Colonic mucosa (tissue), 4 donors: Measurements from ENCODE around the gene MAML2. TPM values are rescaled to one million over a fixed set of nuclear protein-coding genes. Genes with fewer than 3 reads are reported as not detected.

Source experiments
- DNase-seq: peaks from one replicate; pipeline ENCODE4 v3.0.0-alpha.2; 2020
- H3K27ac ChIP-seq: fragments of 200-600 bp; one replicate; pipeline ENCODE4 v1.8.0; 2021
- H3K27me3 ChIP-seq: fragments of 200-600 bp; one replicate; pipeline ENCODE4 v1.8.0; 2021
- H3K36me3 ChIP-seq: fragments of 200-600 bp; one replicate; pipeline ENCODE4 v1.8.0; 2021
- H3K4me1 ChIP-seq: fragments of 200-600 bp; one replicate; pipeline ENCODE4 v1.8.0; 2021; ENCODE audit warnings: mild to moderate bottlenecking
- H3K4me3 ChIP-seq: fragments of 200-600 bp; one replicate; pipeline ENCODE4 v1.8.0; 2021
- H3K9ac ChIP-seq, 2 donors: one replicate each; pipeline ENCODE4 v1.7.0; 2013; ENCODE audit warnings: control low read depth in 2 of 2, low read depth in 2 of 2, low read length in 2 of 2
- H3K9me3 ChIP-seq: fragments of 200-600 bp; one replicate; pipeline ENCODE4 v1.8.0; 2021
- intact Hi-C: fragments of 100-400 bp; cut with DNase I; formaldehyde crosslinking; loops from one replicate; pipeline ENCODE4 v1.14.1; 2022
- total RNA-seq, 2 donors: library from RNA; stranded (reverse); fragmentation: NEBNext Ultra II Directional in 1 of 2; extraction: Animal tissue kit (Norgen Biotek cat#: 25700) in 1 of 2; gene quantifications; one replicate each; pipeline ENCODE4 v1.2.1, GENCODE V29; 2021
- TF ChIP-seq, protein P1 (sequence below): fragments of 200-600 bp; IDR thresholded peaks from one replicate; pipeline ENCODE4 v1.8.0; 2022; ENCODE audit warnings: antibody characterized with exemption, mild to moderate bottlenecking
- donor health status: healthy.
- donor health status: DM: no; HTN: no; CAD: no.
- donor health status: DM: no; HTN: no; CAD: no.

MAML2 gene
- total RNA-seq, 2 donors from 2014 or later: 10.4 to 11.0 TPM

DNA sequence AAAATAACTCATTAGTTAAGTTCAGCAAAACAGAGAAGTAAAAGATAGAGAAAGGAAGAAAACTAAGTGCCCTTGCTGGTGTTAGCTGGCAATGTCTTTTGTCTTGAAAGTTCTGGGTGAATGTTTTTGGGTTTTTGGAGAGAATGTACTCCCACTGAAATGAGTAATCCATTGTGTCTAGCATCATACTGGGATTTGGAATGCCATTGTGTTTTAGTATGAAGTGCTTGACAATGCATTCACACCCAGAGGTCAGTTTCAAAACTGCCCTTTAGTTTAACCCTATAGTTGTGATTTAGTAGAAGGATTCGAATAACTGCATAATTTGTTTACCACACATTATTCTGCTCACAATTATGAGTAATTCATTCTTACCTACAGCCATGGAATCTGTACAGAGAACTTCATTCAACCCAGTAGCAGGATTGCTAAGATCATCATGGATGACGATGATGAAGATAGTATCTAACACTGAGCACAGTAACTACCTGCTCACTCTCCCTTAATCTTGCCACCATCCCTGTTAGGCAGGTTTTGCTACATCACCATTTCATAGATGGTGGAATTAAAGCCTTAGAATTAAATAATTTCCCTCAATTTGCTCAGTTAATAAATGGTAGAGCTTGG, 33.9 kb downstream of the MAML2 start:
- H3K9me3 ChIP-seq: no peaks in the 10 kb centered on the region
- DNase-seq: no peak
- no peak overlapping the region for H3K4me3 ChIP-seq
- TF ChIP-seq, protein P1, sequence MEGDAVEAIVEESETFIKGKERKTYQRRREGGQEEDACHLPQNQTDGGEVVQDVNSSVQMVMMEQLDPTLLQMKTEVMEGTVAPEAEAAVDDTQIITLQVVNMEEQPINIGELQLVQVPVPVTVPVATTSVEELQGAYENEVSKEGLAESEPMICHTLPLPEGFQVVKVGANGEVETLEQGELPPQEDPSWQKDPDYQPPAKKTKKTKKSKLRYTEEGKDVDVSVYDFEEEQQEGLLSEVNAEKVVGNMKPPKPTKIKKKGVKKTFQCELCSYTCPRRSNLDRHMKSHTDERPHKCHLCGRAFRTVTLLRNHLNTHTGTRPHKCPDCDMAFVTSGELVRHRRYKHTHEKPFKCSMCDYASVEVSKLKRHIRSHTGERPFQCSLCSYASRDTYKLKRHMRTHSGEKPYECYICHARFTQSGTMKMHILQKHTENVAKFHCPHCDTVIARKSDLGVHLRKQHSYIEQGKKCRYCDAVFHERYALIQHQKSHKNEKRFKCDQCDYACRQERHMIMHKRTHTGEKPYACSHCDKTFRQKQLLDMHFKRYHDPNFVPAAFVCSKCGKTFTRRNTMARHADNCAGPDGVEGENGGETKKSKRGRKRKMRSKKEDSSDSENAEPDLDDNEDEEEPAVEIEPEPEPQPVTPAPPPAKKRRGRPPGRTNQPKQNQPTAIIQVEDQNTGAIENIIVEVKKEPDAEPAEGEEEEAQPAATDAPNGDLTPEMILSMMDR: no peak
- no peak overlapping the region for H3K27ac ChIP-seq
- intact Hi-C loops: no loop called here
- H3K36me3 ChIP-seq: no peaks in the 10 kb centered on the region
- no peak overlapping the region for H3K9ac ChIP-seq
- peaks cover 17% of the 10 kb centered on the region for H3K4me1 ChIP-seq
- H3K27me3 ChIP-seq: no peaks in the 10 kb centered on the region

DNA sequence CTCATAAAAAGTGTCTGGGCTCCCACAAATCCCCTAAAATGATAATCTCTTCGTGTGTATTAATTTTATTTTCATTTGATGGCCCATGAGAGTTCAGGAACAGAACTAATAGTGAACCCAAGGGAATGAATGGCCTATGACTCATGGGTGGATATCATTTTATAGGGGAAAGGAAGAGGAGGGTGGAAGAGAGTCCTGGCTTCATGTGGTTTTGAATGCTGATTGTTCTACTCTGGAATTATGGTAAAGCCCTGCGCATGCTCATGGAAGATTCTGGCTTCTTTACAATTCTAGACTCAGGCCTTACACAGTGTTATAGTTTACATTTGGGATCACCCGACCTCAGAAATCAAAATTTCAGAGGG, 35.2 kb downstream of the MAML2 start:
- H3K27me3 ChIP-seq: no peaks in the 10 kb centered on the region
- H3K4me1 ChIP-seq: peaks cover 21% of the 10 kb centered on the region
- peak; percentile 75 for DNase-seq
- TF ChIP-seq, protein P1: no peak
- peak overlapping the region in 1 of 2 donors; percentile 30 for H3K9ac ChIP-seq
- H3K9me3 ChIP-seq: no peaks in the 10 kb centered on the region
- intact Hi-C loops: no loop called here
- H3K36me3 ChIP-seq: no peaks in the 10 kb centered on the region
- peak overlapping the region; percentile 2 for H3K4me3 ChIP-seq
- peak overlapping the region; percentile 88 for H3K27ac ChIP-seq

DNA sequence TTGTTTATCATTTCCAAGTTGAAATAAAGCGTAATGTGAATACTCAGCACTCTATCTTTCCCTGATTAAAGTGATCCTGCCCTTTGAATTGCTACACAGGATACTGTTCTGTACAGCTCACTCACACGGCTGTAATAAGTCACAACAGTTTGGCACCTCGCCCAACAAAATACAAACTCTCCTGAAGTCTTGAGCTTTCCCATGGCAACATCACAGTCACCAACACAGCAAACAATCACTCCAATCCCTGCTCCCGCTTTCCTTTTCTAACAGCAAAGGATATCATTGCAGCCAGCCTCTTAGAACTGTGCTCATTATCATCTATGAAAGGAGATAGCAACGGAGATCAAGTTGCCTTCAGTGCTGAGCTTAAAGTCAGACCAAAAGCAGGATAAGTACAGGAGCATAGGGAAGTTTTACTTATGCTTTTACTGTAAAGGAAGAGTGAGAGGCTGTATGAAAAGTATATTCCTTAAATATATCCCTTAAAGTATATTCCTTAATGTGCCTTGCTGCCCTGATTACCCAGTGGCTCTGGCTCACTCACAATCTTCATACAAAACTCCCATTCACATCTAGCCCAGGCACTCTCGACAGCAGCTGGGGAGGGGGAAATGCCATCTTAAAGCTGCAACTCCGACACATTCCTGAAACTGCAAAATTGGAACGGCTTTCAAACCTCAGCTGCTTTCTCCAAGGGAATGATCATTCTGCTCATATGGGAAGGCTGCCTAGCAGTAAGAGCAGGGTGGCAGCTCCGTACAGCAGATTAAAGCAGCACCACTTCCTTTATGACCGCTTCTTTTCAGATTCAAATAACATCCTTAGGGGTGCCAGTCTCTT, 35.8 kb downstream of the MAML2 start:
- no peaks in the 10 kb centered on the region for H3K9me3 ChIP-seq
- peak overlapping the region; percentile 30 to 46 for H3K9ac ChIP-seq
- no peaks in the 10 kb centered on the region for H3K27me3 ChIP-seq
- TF ChIP-seq, protein P1: no peak
- H3K36me3 ChIP-seq: no peaks in the 10 kb centered on the region
- peaks cover 27% of the 10 kb centered on the region for H3K4me1 ChIP-seq
- DNase-seq: peak; percentile 94
- H3K4me3 ChIP-seq: peak overlapping the region; percentile 2
- intact Hi-C loops: no loop called here
- peak overlapping the region; percentile 88 for H3K27ac ChIP-seq

GRCh38 chr11:96306600-96306932, 36.4 kb downstream of the MAML2 start:
- intact Hi-C loops: no loop called here
- H3K27ac ChIP-seq: peak overlapping the region; percentile 88
- H3K9me3 ChIP-seq: no peaks in the 10 kb centered on the region
- TF ChIP-seq, protein P1: no peak
- H3K9ac ChIP-seq: peak overlapping the region in 1 of 2 donors; percentile 30
- H3K4me1 ChIP-seq: peaks cover 27% of the 10 kb centered on the region
- no peak overlapping the region for H3K4me3 ChIP-seq
- no peaks in the 10 kb centered on the region for H3K36me3 ChIP-seq
- DNase-seq: no peak
- no peaks in the 10 kb centered on the region for H3K27me3 ChIP-seq

DNA sequence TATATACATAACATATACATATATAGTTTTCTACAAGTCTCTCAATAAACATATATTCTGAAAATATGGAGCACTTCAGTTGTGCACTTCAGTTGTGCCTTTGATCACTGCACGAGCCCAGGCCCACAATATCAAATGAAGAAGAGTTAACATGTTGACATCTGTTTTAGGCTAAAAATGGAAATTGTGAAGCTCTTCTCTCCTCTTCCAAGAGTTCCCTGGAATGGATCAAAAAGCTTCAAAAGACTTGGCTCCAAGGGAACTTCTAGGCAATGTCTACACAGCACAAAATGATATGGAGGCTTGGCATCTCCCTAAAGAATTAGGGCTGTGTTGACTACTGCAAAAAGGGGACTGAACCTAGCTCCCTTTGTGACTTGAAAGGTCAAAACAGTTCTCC, 36.9 kb downstream of the MAML2 start:
- intact Hi-C loops: no loop called here

More for the DNA sequence above, 36.9 kb downstream of the MAML2 start:
- H3K27ac ChIP-seq: peak overlapping the region; percentile 88
- peaks cover 27% of the 10 kb centered on the region for H3K4me1 ChIP-seq
- H3K36me3 ChIP-seq: no peaks in the 10 kb centered on the region
- TF ChIP-seq, protein P1: no peak
- no peak overlapping the region for H3K4me3 ChIP-seq
- H3K9ac ChIP-seq: peak overlapping the region in 1 of 2 donors; percentile 30
- H3K9me3 ChIP-seq: no peaks in the 10 kb centered on the region
- H3K27me3 ChIP-seq: no peaks in the 10 kb centered on the region
- no peak for DNase-seq
